Adrenal gland (tissue), 5 donors: ENCODE measurements around the gene CCN5.

Experiments
- CTCF ChIP-seq, 6 experiments: fragments of 450-650 bp in 4 of 6; fragments of 200-600 bp in 2 of 6; sonication (generic) in 1 of 6; IDR thresholded peaks; 1 replicate in 5 of 6; 2 replicates in 1 of 6; pipeline versions ENCODE4 v1.5.1 to v1.8.0; 2016 to 2021; ENCODE audit warnings: antibody characterized with exemption in 6 of 6, mild to moderate bottlenecking in 2 of 6, moderate library complexity in 1 of 6
- POLR2A ChIP-seq, 2 donors: fragments of 450-650 bp; IDR thresholded peaks; one replicate each; pipeline ENCODE4 v1.6.1; 2017; ENCODE audit warnings: antibody characterized with exemption in 2 of 2, mild to moderate bottlenecking in 2 of 2, moderate library complexity in 1 of 2
- donor health status: DM: no; HTN: no; CAD: no.

GRCh38 chr20:44745122-44745597 lies 30.0 kb downstream of the CCN5 start:
- no peak for TF ChIP-seq CTCF (IDR thresholded peaks at IDR 0.05)
- no peak for TF ChIP-seq POLR2A (IDR thresholded peaks at IDR 0.05)
